HL-60/S4 treated with retinoic acid at 250 ng/mL for 4 days and 3 days (cell line): ENCODE data around the gene EHBP1L1.

Experiments used
- in situ Hi-C: fragments of 300-500 bp; cut with MboI; formaldehyde crosslinking; loops from 2 replicates; pipeline ENCODE4 v1.7.0; 2022; ENCODE audit warnings: low sequenced_read_pairs

Gene EHBP1L1

DNA sequence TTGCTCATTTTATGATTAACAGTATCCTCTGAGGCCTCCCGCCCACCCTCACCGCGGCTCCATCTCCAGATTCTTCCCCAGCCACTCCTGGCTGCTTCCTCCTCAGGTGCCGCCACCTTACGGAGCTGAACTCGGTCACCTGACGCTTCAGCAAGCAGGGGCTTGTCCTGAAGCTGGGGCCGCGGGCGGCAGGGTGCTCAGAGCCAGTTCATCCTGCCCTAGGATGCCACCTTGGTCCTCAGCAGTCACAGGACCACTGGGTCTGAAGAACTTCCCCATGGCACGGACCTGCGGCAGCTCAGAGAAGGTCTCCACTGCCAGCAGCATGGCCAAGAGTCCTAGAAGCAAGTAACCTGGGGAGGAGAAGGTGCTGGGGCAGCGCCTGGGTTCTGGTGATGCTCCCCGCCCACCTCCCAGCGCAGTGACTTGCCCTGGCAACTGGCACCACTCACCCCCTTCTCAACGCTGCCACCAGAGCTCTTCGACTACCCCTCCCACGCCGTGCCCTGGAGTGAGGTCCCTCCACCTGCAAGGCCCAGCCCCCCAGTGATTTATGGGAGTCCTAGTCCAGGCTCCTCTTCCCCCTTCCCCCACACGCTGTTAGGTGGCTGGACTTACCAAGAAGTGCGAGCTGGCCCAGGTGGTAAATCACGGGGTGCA lies 17.1 kb downstream of the EHBP1L1 start:
- in situ Hi-C loops, result no loop called here

GRCh38 chr11:65593518-65594414 lies 17.9 kb downstream of the EHBP1L1 start:
- in situ Hi-C loops, result no loop called here

GRCh38 chr11:65595131-65595530 lies 19.3 kb downstream of the EHBP1L1 start:
- in situ Hi-C loops, result no loop called here

DNA sequence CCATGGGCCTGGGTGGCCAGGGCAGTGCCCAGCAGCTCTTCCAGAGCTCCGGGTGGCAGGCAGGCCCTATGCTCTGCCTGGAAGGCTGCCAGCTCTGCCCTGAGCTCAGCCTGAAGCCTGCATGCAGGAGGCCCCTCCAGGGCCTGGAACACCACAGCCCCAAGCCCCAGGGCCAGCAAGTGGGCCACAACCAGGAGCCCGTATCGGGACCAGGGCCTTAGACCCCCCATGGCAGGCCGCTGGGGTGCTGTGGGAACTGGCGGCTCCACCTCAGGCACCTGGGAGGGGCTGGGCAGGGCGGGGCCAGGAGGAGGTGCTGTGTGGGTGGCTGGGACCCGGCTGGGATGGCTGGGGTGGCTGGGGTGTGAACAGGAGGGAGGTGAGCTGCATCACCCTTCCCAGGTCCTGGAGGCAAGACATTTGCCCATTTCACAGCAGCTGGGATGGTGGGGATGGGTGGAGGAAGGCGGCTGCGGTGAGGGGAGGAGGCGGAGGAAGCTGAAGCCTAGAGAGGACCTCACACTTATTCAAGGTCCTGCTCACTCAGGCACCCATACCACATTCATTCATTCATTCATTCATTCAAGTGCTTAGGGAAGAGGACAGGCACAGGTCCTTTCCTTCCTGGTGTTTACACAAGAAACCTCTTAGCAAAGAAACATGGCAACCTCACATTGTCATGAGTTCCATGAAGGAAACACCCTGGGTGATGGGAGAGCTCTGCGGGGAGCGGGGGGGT lies 19.9 kb downstream of the EHBP1L1 start, which contains the start of gene KCNK7:
Gene KCNK7, minus strand, starts transcription at position 258 of the 739 bp plus-strand sequence. Its CDS starts 28 bp downstream, at position 230.
- in situ Hi-C loops, result no loop called here

- in situ Hi-C loops, result no loop called here
These were observed 20.7 kb downstream of the EHBP1L1 start for GRCh38 chr11:65596520-65596919.

- in situ Hi-C loops, result no loop called here
These were observed 22.4 kb downstream of the EHBP1L1 start for GRCh38 chr11:65598258-65598699.

GRCh38 chr11:65599216-65599954 lies 23.5 kb downstream of the EHBP1L1 start:
- in situ Hi-C loops, result no loop called here

GRCh38 chr11:65599955-65600246 lies 24.0 kb downstream of the EHBP1L1 start:
- in situ Hi-C loops, result no loop called here

GRCh38 chr11:65604258-65604657 lies 28.4 kb downstream of the EHBP1L1 start:
- in situ Hi-C loops, result no loop called here

- in situ Hi-C loops, result no loop called here
These were observed 31.2 kb downstream of the EHBP1L1 start for GRCh38 chr11:65606876-65607613.

DNA sequence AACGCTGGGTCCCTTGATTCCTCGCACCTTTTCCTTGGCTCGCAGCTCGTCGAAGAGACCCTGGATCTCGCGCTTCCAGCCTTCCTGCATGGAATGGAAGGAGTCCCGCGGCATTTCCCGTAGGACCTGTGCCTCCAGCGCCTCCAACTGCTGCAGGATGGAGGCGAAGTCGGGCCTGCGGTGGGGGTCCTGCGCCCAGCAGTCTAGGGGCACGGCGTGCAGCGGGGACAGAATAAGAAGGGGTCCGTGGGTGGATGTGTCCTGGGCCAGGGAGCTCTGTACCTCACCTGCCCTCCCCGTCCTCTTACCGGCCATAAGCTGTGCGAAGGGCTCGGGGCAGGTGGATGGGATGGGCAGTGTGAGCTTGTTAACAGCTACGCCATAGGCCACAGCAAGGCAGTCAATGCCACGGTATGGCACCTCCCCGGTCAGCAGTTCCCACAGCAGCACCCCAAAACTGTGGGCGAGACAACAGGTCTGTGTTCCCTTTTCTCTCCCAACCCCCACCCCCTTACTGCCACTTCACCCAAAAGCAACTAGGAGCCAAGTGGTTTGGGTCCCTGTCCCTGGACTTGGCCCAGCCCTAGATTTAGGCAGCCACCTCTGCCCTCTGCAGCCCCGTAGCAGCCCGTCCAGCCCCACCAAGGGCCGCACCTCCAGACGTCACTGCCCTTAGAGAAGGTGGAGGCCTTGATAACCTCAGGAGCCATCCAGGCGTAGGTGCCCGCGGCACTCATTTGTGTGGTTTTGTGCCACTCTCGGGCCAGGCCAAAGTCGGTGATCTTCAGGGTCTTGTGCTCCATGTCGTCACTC lies 32.0 kb downstream of the EHBP1L1 start:
- in situ Hi-C loops, result no loop called here

DNA sequence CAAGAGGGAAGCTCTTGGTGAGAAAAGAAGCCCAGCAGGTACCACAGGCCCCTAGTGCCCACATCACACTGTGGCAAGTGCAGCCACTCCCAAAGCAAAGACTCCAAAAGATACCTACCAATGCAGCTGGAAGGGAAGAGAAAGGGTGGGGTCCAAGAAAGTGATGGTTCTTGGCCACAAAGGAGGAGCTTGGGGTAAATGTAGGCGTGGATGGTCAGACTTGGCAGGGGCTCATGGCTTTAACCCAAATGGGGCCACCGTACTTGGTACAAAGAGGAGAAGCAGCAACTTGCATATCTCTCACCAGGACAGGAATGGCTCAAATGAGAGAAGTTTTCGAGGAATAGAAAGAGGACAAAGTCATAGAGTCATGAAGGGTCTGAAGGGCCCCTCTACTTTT lies 33.4 kb downstream of the EHBP1L1 start:
- in situ Hi-C loops, result no loop called here

- in situ Hi-C loops, result no loop called here
These were observed 33.8 kb downstream of the EHBP1L1 start for GRCh38 chr11:65609665-65610064.

DNA sequence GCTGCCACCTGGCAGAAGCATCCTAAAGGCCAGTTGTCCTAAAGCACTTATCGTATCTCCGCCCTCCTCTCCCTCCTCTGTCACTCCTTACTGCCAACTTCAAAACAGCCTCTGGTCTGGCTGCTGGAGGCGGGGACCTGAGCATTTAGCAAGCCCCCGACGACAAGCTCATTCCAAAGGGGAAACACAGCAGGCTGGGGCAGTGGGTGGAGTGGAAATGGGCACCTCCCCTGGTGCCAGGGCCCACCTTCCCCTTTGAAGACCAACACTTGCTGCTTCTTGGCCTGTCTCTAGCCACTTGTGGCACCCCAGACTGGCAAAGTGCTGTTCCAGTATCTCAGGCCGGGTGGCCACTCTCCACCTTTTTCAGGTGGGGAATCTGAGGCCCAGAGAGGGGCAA lies 34.6 kb downstream of the EHBP1L1 start:
- in situ Hi-C loops, result no loop called here

DNA sequence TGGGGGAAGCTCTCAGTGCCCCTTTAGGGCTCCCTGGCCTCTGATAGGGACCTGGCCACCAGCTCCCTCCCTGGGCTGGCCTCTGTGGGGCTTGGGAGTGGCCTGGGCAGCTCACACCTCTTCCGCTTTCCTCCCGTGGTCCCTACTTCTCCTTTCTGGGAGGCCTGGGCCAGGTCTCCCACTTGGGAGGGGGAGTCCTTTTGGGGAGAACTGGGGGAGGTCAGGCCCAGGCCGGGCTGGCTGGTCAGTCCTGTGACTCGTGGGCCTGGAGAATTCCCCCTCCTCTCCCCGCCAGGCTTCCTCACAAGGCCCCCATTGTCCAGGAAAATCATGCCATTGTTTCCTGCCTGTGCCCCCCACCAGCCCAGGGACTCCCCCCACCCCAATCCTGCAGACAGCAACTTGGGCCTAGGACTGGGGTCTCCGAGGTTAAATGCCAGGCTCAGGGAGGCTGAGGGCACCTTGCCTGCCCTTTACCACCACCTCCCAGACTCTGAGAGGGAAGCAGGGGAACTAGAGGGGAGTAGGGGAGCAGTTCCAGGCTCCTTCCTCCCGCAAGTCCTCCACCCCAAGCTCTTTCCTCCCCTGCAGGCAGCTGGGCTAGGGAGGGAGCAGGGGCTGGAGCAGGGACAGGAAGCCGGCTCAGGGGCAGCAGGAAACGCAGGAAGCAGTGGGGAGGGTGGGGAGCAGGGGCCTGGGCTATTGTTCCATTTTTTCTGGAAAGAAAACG lies 35.3 kb downstream of the EHBP1L1 start:
- in situ Hi-C loops, result no loop called here

DNA sequence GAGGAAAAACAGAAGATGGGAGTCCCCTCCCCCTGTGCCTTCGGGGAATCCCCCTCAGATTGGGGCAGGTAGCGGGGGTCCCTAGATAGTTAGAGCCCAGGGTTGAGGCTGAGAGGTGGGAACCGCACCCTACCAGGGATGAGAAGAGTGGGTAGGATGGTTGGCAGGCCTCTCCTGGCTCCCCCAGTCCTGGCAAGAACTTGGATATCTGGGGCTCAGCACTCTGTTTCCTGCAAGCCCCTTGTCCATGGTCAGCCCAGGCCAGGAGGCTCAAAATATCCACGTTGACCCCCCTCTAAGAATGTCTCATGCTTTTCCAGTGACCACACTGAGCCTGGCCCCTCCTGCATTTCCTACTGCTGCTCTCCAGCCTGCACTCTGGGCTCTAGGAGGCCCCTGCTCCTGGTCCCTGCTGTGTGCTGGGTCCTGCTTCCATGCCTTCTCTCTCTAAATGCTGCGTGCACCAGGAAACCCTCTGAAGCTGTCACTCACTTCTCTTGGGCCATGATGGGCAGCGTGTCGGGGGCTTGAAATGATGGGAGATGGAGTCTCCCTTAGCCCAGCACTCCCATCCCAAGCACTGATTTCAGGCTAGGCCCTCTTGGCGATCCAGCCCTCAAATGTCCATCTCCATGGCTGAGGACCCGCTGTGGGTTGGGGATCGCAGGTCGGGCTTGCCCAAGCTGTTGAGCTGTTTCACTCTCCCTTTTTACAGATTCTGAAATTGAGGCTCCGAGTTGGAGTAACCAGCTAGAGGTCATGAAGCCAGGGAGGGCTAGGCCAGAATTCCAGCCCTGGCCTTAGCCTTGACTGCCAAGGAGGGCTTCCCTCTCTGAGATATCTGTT lies 36.1 kb downstream of the EHBP1L1 start:
- in situ Hi-C loops, result no loop called here

DNA sequence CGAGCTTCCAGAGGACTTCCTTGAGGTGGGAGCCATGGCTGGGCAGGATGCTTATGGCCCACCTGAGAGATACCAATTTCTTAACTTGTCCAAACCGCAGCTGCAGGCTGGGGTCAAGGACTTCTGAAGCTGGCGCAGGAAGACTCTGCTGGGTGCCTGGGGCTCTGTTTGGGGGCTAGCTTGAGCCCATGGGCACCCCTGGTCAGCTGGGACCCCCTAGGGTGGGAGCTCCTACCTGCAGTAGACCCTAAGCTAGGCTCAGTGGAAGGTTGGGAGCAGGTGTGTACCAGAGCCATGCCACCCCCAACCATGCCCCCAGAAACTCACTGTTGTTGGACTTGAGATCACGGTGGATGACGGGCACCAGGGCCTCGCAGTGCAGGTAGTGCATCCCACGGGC lies 36.8 kb downstream of the EHBP1L1 start:
- in situ Hi-C loops, result no loop called here
